Measurements from ENCODE around the gene SLC23A2.

DNA sequence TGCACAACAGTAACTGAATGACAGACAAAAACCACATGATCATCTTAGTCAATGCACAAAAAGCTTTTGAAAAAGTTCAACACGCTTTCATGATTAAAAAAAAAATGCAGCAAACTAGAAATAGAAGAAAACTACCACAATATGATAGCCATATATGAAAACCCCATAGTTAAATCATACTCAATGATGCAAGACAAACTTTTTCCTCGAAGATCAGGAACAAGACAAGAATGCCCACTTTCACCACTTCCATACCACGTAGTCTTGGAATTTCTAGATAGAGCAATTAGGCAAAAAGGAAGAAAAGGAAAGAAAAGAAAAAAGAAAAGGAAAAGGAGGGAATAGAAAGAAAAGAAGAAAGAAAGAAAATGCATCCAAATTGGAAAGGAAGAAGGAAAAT is 44.6 kb upstream of the SLC23A2 start:
- TF ChIP-seq POLR2A (IDR thresholded peaks at IDR 0.05; ENCODE audit: low read depth, low read length) (no peak), POLR2AphosphoS5 (IDR thresholded peaks at IDR 0.05; ENCODE audit: low read depth, low read length) (no peak), TAF1 (IDR thresholded peaks at IDR 0.05; ENCODE audit: borderline replicate concordance, low read depth, low read length) (no peak)

Data from GM12892 (cell line).